Fibroblast of lung (primary cell): Measurements from ENCODE around the gene CGB7.

ENCODE experiments used
- CTCF ChIP-seq, 2 donors: IDR thresholded peaks in 1 of 2; conservative IDR thresholded peaks in 1 of 2; 1 replicate in 1 of 2; 2 replicates in 1 of 2; pipeline ENCODE4 v1.5.1; 2011 to 2012; ENCODE audit warnings: low read length in 2 of 2, control low read depth in 1 of 2, inconsistent platforms in 1 of 2, low read depth in 1 of 2, mild to moderate bottlenecking in 1 of 2
- EZH2 ChIP-seq: IDR thresholded peaks from 2 replicates; pipeline ENCODE4 v1.5.1; 2012; ENCODE audit warnings: low read length, control low read depth, mild to moderate bottlenecking; ENCODE audit errors: missing control alignments

GRCh38 chr19:49094505-49095482 is 37.2 kb upstream of the CGB7 start:
- no peak for TF ChIP-seq CTCF (conservative IDR thresholded peaks at IDR 0.05 in 1 of 2, IDR thresholded peaks at IDR 0.05 in 1 of 2; ENCODE audit: low read depth in 1 of 2, low read length in 2 of 2)
- TF ChIP-seq EZH2, result no peak
